ENCODE measurements around the gene CPHXL.

The CPHXL gene

GRCh38 chr16:75726390-75726789 is at the start of gene CPHXL:
CPHXL (minus strand) TSS chr16:75726490; CDS start chr16:75726442, 48 bp downstream.
- no peak for DNase-seq

DNA sequence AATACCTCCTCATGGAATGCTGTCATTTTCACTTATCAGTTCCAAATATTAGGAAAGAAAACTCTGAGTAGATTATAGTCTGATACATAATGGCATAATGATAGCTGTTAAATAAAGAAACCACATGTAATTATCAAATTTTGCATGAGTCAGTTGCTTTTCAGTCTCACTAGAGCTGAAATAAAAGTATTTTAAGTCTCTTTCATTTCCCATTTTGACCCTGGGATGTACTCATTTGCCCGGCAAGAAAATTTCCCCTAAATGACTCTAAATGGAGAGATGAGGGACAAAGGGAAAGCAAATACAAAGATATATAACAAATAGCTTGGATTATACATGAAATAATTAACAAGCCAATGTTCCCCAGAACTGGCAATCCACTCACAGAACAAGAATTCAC is 47.9 kb upstream of the CPHXL start:
- no peak for DNase-seq

GRCh38 chr16:75770051-75770450 is 43.8 kb upstream of the CPHXL start:
- no peak for DNase-seq

DNA sequence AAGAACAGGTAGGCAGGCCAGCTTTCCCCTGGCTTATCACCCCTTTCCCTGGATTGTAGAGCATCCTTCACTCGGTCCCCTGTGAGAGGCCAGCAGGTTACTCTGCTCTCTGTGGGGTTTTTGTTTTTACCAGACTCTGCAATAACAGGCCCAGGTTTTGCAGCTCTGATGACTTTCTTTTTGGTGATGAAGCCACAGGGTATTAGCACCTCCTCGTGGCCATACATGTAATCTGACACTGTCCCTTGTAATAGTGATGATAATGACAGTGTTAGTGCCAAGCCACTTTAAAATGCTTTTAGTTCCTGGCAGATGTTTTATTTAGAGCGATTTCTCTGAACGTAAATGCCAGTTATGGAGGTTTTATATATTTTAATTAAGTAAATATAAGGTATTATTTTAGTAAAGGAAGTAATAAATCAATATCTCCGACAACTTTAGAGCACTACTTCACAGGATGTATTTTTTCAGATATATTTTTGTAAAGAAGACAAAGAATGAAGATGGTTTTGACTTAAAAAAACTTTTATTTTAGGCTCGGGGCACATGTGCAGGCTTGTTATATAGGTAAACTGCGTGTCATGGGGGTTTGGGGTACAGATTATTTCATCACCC is 38.0 kb upstream of the CPHXL start:
- peak; percentile 54 for DNase-seq

DNA sequence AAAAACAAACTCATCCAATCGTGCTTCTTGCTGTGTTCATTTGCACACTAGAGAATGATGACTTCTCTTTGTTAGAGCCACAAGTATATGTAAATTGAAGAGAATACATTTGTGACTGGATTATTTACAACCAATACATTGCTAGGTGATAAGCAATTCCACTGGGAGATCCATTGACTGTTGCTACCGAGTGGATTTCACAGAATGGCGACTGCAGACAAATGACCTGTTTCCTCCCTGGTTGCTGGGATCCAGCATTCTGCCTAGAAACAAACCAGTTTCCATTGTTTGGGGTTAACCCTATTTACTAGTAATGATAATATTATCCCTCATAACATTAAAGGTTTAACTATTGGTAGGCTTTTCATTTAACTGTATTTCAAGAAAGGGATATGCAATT is 36.9 kb upstream of the CPHXL start:
- no peak for DNase-seq

- no peak for DNase-seq
Measured at GRCh38 chr16:75762746-75763145, 36.5 kb upstream of the CPHXL start.

DNA sequence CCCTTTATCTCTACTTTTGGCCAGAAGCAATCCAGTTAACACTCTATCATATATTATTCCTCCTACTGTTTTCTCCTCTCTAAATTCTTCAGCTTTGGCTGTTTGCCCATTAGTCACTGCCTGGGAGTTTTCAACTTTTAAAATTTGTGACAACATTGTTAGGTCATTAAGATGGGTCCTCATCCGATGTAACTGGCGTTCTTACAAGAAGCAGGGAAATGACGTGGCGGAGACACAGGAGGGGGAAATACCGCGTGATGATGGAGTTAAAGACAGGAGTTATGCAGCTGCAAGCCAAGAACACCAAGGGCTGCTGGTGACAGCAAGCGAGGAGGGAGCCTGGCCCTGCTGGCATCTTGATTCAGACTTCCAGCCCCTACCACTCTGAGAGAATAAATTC is 34.8 kb upstream of the CPHXL start:
- DNase-seq = no peak

- DNase-seq = no peak
Measured at GRCh38 chr16:75760018-75760519, 33.8 kb upstream of the CPHXL start.

- DNase-seq = no peak
Measured at GRCh38 chr16:75758215-75758614, 31.9 kb upstream of the CPHXL start.

DNA sequence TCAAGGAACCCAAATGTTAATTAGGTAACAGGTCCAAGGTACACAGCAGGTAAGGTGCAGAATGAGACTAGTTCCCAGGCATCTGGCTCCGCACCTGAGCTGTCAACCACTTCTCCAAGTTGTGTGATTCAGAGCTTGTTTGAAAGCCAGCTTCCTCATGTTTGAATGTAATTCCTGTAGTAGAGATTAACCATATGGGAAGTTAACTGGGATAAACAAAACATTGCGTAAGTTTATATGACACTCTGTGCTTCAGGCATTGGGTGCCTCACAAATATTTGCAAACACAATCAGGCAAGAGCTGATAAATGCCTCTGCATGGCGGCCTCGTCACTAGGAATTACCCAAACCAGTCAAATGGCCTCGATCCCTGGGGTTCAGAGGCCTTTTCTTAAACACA is 27.9 kb upstream of the CPHXL start:
- DNase-seq = no peak

- DNase-seq = no peak
Measured at GRCh38 chr16:75750528-75750927, 24.2 kb upstream of the CPHXL start.

GRCh38 chr16:75746359-75746758 is 20.1 kb upstream of the CPHXL start:
- DNase-seq = no peak

DNA sequence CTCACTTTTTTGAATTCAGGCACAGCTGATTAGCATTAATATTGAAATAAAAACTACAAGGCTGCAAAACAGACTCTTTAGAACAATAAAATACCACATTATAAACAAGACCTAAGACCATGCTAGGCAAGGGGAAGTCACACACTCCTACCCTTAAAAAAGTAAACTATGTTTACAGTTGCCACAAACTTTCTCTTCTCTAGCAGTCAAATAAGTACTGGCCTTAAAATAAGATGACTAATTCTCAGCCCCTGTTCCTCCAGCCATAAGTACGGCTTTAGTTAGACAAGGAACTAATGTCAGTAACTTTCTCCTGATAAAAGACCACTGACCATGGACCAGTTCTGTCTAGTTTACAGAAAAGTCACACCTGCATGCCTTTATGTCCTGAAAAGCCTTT is 19.5 kb upstream of the CPHXL start:
- no peak for DNase-seq

DNA sequence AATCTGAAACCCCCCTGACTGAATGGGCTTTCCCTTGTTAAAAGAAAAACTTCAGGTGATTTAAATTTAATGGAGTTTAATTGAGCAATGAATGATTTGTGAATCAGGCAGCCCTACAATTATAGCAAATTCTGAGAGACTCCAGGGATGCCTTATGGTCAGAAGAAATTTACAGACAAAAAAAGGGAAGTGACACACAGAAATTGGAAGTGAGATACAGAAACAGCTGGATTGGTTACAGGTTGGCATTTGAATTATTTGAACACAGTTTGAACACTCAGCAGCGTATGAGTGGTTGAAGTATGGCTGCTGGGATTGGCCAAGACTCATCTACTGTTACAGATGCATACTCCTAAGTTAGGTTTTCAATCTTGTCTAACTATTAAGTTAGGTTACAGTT is 19.0 kb upstream of the CPHXL start:
- no peak for DNase-seq

DNA sequence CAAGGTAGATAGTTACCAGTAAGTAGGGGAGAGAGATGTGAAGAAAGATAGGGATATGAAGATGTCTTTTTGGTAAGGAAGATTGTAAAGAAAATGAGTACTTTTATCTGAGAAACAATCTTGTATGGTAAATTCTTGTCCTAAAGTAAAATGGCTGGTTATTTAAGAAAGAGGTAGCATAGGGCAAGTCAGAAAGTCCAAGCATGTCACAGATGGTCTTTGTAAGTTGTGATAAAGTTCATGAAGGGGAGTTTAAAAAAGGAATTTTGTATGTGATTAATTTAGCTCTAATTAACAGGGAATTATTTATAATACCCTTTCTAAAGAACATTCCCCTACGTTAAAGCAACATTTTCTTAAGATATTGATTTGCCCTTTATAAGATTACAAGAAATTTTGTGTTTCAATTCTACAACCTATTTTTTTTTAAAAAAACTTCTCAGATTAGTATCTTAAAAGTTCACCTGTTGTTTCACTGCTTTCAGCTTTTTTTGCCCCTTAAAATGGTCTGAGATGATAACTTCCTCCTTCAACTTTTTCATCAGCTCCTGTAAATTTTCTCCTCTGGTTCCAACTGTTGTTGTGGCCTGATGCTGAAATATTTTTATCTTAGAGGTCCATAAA is 16.2 kb upstream of the CPHXL start:
- DNase-seq = no peak

DNA sequence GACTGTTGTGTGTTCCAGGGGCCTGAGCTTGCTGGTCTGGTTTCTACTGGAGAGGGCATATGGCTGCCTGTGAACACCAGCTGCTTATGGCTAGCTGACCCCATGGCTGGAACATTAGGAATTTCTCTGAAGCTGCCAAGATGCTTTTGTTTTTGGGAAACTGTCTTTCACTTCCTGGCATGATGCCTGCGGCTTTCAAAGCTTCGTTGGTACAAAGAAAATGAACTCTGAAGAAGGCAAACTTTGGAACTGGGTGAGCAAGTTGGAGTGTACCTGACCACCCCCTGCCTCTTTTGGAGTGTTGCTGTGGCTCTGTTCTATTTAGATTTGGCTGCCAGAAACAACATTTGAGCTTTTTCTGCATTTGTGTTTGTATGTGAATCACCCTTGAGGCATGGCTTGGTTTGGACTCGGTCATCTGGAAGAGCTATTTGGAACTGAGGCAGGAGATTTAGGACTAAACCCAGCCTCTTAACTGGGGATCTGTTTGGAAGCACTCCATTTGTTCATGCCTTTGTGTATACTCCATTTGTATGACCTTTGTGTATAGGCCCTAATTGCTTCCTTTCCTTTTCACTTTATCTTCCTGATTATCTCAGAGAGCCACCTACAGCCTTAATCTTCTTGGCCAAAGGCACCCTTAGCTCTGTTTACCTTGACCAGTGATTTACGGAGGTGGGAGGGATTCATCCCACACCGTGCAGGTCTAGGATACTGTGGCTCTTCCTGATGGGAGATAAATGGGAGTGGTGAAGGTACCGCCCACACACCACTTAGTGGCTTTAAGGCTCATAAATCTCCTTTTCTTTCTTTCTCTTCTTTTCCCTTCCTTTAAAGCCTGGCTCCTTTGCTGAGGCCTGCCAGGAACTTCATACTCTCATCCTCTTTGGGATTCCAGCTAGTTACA is 7.3 kb upstream of the CPHXL start:
- no peak for DNase-seq

DNA sequence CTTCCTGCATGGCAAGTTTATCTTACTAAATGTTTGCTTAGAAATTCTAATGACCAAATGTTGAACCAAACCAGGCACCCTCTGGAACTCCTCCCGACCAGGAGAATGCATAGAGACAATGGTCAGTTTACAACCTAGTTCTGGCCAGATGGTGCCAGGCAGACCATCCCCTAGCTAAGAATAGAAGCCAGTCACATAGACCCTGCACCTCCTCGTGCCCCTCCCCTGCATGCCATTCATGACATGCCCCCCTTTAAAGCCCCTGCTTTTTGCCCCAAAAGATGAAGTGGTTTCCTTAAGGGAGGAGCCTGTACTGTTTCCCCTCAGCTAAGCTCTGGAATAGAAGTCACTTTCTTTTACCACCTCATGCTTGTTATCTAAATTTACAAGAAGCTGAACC is 6.6 kb upstream of the CPHXL start:
- DNase-seq = no peak

DNA sequence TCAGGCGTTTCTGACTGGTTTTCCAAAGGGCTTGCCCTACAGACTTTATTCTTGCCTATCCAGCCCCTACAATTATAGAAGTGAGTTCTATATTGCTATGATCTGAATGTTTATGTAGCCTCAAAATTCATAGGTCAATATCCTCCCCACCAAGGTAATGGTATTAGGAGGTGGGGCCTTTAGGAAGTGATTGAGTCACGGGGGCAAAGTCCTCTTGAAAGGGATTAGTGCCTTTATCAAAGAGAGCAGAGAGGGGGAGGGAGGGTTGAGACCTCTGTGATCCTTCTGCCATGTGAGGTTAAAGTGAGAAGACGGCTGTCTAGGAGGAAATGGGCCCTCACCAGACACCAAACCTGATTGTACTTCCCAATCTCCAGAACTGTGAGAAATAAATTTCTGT is 931 bp upstream of the CPHXL start:
- no peak for DNase-seq

DNA sequence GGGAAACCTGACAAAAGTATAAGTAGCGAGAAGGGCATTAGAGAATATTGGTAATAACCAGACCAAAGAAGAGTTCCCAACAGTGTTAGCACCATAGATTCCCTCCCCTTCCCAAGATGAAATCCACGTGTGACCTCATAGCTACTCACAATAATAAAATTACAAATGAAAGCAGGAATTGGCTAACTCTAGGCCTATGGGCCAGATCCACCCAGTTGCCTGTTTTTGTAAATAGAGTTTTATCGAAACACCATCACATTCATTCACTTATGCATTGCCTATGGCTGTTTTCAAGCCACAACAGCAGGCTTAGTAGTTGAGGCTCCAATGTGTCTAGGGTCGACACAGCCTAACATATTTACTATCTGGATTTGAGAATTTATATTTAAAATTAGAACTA is 7.8 kb downstream of the CPHXL start:
- DNase-seq = no peak

DNA sequence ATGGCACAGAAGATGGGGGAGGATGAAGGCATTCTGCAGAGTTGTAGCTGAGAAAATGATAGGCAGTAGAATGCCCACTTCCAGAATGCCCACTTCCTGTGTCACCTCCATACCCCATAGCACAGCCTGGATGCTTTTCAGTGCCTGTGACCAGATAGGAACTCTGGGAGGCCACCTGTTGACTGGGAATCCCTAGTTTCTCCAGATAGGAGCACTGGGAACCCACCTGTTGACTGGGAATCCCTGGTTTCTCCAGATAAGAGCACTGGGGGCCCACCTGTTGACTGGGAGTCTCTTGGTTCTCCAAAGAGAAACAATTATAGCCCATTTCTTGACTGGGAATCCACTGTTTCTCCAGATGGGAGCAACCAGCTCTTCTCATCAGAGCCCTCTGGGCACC is 11.6 kb downstream of the CPHXL start:
- no peak for DNase-seq

DNA sequence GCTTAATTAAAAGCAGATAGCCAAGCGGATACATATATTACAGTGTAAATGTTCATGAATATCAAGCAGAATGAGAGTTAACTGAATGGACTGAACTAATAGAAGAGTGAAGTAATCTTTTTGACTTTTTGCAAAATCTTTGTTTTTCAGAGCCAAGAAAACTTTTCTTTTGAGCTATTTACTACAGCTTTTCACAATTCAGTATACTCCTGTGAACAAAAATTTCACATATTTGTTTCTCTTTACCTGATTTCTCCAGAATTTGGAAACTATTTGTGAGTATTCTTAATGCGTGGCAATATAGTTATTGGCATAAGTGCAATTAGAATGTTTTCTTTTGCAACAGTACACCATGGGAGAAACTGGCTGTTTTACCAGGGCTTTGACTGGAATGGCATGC is 15.9 kb downstream of the CPHXL start:
- no peak for DNase-seq

GRCh38 chr16:75703306-75703705 is 23.0 kb downstream of the CPHXL start:
- no peak for DNase-seq

GRCh38 chr16:75702242-75702641 is 24.0 kb downstream of the CPHXL start:
- no peak for DNase-seq

GRCh38 chr16:75701361-75701760 is 24.9 kb downstream of the CPHXL start, which contains the start of gene DUXB:
DUXB (minus strand) TSS chr16:75701461; CDS start chr16:75701418, 43 bp downstream.
- DNase-seq = no peak
